ENCODE data around the gene ADNP2. TPM values are rescaled to one million over a fixed set of nuclear protein-coding genes. Genes with fewer than 3 reads are reported as not detected.

Gene ADNP2
- total and polyA plus RNA-seq, 2 of the 4 experiments (the other 2 are of a cell fraction) = 5.6 to 18.3 TPM

- TF ChIP-seq RFX5 (IDR thresholded peaks at IDR 0.05; ENCODE audit: low read depth, low read length) = no peak
These were observed 23.2 kb downstream of the ADNP2 start (continued) for GRCh38 chr18:80132180-80132812.

- H3K4me2 ChIP-seq (ENCODE audit: low read depth, low read length) = no peak overlapping the region
- ATAC-seq (ENCODE audit: low read depth) (no peak), DNase-seq (no peak)
- no peak overlapping the region for H3K23ac ChIP-seq (ENCODE audit: low read depth, low read length)
- intact Hi-C loops (cut with micrococcal nuclease) = loop anchor here (5.0 kb wide), 1 partner anchor 146 kb away; the partner anchor contains the start of gene TXNL4A
- no peak overlapping the region for H3K4me3 ChIP-seq (ENCODE audit: insufficient read depth, low read depth, low read length)
- no peak overlapping the region for H2AK5ac ChIP-seq (ENCODE audit: low read depth, low read length)
- no CpG with 5 or more reads among the region's 1 CpG for WGBS, 2 experiments (ENCODE audit: extremely low coverage in 2 of 2, insufficient read length in 1 of 2)
- H4K91ac ChIP-seq (ENCODE audit: insufficient read depth, low read depth, low read length) = no peak overlapping the region
- H2BK15ac ChIP-seq (ENCODE audit: low read depth, low read length) = no peak overlapping the region
- dilution Hi-C loops (cut with HindIII; ENCODE audit: low sequenced_read_pairs, unreplicated experiment) = no loop called here
- H3K27ac ChIP-seq (ENCODE audit: insufficient read depth, low read length) = no peak overlapping the region
- peaks cover 51 to 67% of the 10 kb centered on the region in 2 experiments for H3K79me1 ChIP-seq (ENCODE audit: low read depth in 1 of 2, low read length in 2 of 2)
- no peak overlapping the region for H3K9ac ChIP-seq (ENCODE audit: low read depth, low read length)
- H2AFZ ChIP-seq (replicated peaks; ENCODE audit: low read length, poor library complexity) = no peak overlapping the region
- H3K4me1 ChIP-seq (ENCODE audit: control insufficient read depth, insufficient read depth, low read length) = peaks cover 2% of the 10 kb centered on the region; the same call in 1 of the 2 replicates
- peaks cover 12% of the 10 kb centered on the region; the same call in 1 of the 2 replicates for H3K9me1 ChIP-seq (ENCODE audit: insufficient read depth, low read length)
- H2AK9ac ChIP-seq (replicated peaks; ENCODE audit: low read depth, low read length, poor library complexity) = no peak overlapping the region
- no peak overlapping the region for H3K14ac ChIP-seq (replicated peaks; ENCODE audit: low read depth, low read length)
- no peak overlapping the region for H2BK120ac ChIP-seq (ENCODE audit: low read depth, low read length)
- H3K56ac ChIP-seq (ENCODE audit: extremely low read depth, insufficient read depth, low read length) = no peak overlapping the region
- no peak overlapping the region for H2BK5ac ChIP-seq (ENCODE audit: low read depth, low read length, poor library complexity, severe bottlenecking)
- H3K4ac ChIP-seq (ENCODE audit: low read depth, low read length) = no peak overlapping the region
- peaks cover 5% of the 10 kb centered on the region for H4K20me1 ChIP-seq (ENCODE audit: insufficient read depth, low read length)
- H4K8ac ChIP-seq (ENCODE audit: low read depth in 2 of 2, low read length in 2 of 2) = no peak overlapping the region
- no peak for TF ChIP-seq CHD1 (IDR thresholded peaks at IDR 0.05; ENCODE audit: low read depth, low read length)
- no peak for TF ChIP-seq MXI1 (IDR thresholded peaks at IDR 0.05; ENCODE audit: borderline replicate concordance, low read depth, low read length)
- TF ChIP-seq FOS (IDR thresholded peaks at IDR 0.05; ENCODE audit: low read depth, low read length) = no peak
- TF ChIP-seq, protein P1, sequence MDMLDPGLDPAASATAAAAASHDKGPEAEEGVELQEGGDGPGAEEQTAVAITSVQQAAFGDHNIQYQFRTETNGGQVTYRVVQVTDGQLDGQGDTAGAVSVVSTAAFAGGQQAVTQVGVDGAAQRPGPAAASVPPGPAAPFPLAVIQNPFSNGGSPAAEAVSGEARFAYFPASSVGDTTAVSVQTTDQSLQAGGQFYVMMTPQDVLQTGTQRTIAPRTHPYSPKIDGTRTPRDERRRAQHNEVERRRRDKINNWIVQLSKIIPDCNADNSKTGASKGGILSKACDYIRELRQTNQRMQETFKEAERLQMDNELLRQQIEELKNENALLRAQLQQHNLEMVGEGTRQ (IDR thresholded peaks at IDR 0.05; ENCODE audit: low read depth, low read length) = no peak
- TF ChIP-seq CEBPB (IDR thresholded peaks at IDR 0.05; ENCODE audit: low read depth, low read length) = no peak
- TF ChIP-seq RCOR1 (IDR thresholded peaks at IDR 0.05; ENCODE audit: insufficient replicate concordance, low read length) = no peak
- no peak for TF ChIP-seq CTCF (conservative IDR thresholded peaks at IDR 0.05; ENCODE audit: low read depth, low read length)
- TF ChIP-seq RAD21 (IDR thresholded peaks at IDR 0.05; ENCODE audit: low read length) = no peak
- no peak overlapping the region for H2BK20ac ChIP-seq (ENCODE audit: low read depth, low read length)
- no TSS peak for BruUV-seq (replicated peaks)
- no peak overlapping the region; the same call in 1 of the 2 replicates for H3K18ac ChIP-seq (ENCODE audit: low read depth, low read length)
- H3K36me3 ChIP-seq (ENCODE audit: control insufficient read depth, insufficient read depth, low read length) = peaks cover 36% of the 10 kb centered on the region
- in situ Hi-C loops (cut with MboI; ENCODE audit: low sequenced_read_pairs) = no loop called here
- H4K5ac ChIP-seq (ENCODE audit: low read depth, low read length) = no peak overlapping the region
- CTCF ChIA-PET = no interaction called here
- H3K27me3 ChIP-seq (ENCODE audit: control insufficient read depth, insufficient read depth, low read length) = no peaks in the 10 kb centered on the region
- POLR2A ChIA-PET (ENCODE audit: unreplicated experiment) = no interaction called here
- no peaks in the 10 kb centered on the region for H3K9me3 ChIP-seq (ENCODE audit: control insufficient read depth, insufficient read depth, low read length)
These were observed 24.1 kb downstream of the ADNP2 start for GRCh38 chr18:80133124-80133523.

Measured in IMR-90 (cell line).